ENCODE data around the gene HEXIM1.

DNA sequence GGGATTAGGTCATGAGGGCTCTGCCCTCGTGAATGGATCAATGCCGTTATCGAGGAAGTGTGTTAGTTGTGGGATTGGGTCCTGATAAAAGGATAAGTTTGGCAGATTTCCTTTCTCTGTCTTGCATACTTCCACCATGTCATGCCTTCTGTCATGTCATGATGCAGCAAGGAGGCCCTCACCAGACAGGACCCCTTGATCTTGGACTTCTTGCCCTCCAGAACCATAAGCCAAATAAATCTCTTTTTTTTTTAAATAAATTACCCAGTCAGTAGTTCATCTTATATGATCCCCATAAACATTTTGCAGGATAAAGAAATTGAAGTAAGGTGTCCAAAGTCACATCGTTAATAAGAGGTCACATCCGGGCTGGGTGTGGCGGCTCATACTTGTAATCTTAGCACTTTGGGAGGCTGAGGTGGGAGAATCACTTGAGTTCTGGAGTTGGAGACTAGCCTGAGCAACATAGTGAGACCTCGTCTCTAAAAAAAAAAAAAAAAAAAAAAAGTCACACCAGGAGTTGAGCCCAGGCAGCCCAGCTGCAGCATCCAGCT lies 38.6 kb downstream of the HEXIM1 start:
- no peak for TF ChIP-seq EZH2phosphoT487 (IDR thresholded peaks at IDR 0.05; ENCODE audit: borderline replicate concordance, low read depth, low read length)
- TF ChIP-seq, protein P1, sequence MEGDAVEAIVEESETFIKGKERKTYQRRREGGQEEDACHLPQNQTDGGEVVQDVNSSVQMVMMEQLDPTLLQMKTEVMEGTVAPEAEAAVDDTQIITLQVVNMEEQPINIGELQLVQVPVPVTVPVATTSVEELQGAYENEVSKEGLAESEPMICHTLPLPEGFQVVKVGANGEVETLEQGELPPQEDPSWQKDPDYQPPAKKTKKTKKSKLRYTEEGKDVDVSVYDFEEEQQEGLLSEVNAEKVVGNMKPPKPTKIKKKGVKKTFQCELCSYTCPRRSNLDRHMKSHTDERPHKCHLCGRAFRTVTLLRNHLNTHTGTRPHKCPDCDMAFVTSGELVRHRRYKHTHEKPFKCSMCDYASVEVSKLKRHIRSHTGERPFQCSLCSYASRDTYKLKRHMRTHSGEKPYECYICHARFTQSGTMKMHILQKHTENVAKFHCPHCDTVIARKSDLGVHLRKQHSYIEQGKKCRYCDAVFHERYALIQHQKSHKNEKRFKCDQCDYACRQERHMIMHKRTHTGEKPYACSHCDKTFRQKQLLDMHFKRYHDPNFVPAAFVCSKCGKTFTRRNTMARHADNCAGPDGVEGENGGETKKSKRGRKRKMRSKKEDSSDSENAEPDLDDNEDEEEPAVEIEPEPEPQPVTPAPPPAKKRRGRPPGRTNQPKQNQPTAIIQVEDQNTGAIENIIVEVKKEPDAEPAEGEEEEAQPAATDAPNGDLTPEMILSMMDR (conservative IDR thresholded peaks at IDR 0.05; ENCODE audit: low read length) = no peak

All from OCI-LY7 (cell line).